ENCODE results near the gene SCN2A.

The SCN2A gene

GRCh38 chr2:165408186-165408585, 169.0 kb downstream of the SCN2A start:
- Histone ChIP-seq H3K4me2 (ENCODE audit: low read length) (no peak overlapping the region), H2AFZ (ENCODE audit: low read length) (no peak overlapping the region), H3K9me2 (ENCODE audit: low read depth, low read length) (no peaks in the 10 kb centered on the region), H3K9ac (ENCODE audit: low read length) (no peak overlapping the region), H3K27ac (ENCODE audit: low read depth, low read length, poor library complexity, severe bottlenecking) (no peak overlapping the region), H3K36me3 (ENCODE audit: insufficient read depth, low read length) (no peaks in the 10 kb centered on the region), H3K27me3 (ENCODE audit: insufficient read depth, low read length) (no peaks in the 10 kb centered on the region), H3K4me1 (ENCODE audit: insufficient read depth, low read length, severe bottlenecking) (no peaks in the 10 kb centered on the region), H3K4me3 (ENCODE audit: low read depth, low read length, poor library complexity, severe bottlenecking) (no peak overlapping the region), H4K20me1 (ENCODE audit: insufficient read depth, low read length) (no peaks in the 10 kb centered on the region), H3K9me3 (ENCODE audit: low read length) (no peaks in the 10 kb centered on the region), H3K79me2 (ENCODE audit: insufficient read depth, low read length) (no peaks in the 10 kb centered on the region), H3F3A (ENCODE audit: insufficient read depth, low read length) (no peaks in the 10 kb centered on the region)
- no peak for TF ChIP-seq CTCF (IDR thresholded peaks at IDR 0.05; ENCODE audit: low read length)
- TF ChIP-seq EZH2 (IDR thresholded peaks at IDR 0.05; ENCODE audit: borderline replicate concordance, low read length), result no peak

GRCh38 chr2:165410276-165410675, 171.1 kb downstream of the SCN2A start:
- Histone ChIP-seq H3K27ac (ENCODE audit: low read depth, low read length, poor library complexity, severe bottlenecking) (no peak overlapping the region), H3K9me3 (ENCODE audit: low read length) (no peaks in the 10 kb centered on the region), H2AFZ (ENCODE audit: low read length) (no peak overlapping the region), H3K4me3 (ENCODE audit: low read depth, low read length, poor library complexity, severe bottlenecking) (no peak overlapping the region), H3K9me2 (ENCODE audit: low read depth, low read length) (no peaks in the 10 kb centered on the region), H3K79me2 (ENCODE audit: insufficient read depth, low read length) (no peaks in the 10 kb centered on the region), H4K20me1 (ENCODE audit: insufficient read depth, low read length) (no peaks in the 10 kb centered on the region), H3K36me3 (ENCODE audit: insufficient read depth, low read length) (no peaks in the 10 kb centered on the region), H3K4me2 (ENCODE audit: low read length) (no peak overlapping the region), H3K4me1 (ENCODE audit: insufficient read depth, low read length, severe bottlenecking) (no peaks in the 10 kb centered on the region), H3K27me3 (ENCODE audit: insufficient read depth, low read length) (no peaks in the 10 kb centered on the region), H3F3A (ENCODE audit: insufficient read depth, low read length) (no peaks in the 10 kb centered on the region), H3K9ac (ENCODE audit: low read length) (no peak overlapping the region)
- TF ChIP-seq CTCF (IDR thresholded peaks at IDR 0.05; ENCODE audit: low read length) (no peak), EZH2 (IDR thresholded peaks at IDR 0.05; ENCODE audit: borderline replicate concordance, low read length) (no peak)

- Histone ChIP-seq H3K36me3 (ENCODE audit: insufficient read depth, low read length) (no peaks in the 10 kb centered on the region), H3K79me2 (ENCODE audit: insufficient read depth, low read length) (no peaks in the 10 kb centered on the region), H3K4me3 (ENCODE audit: low read depth, low read length, poor library complexity, severe bottlenecking) (no peak overlapping the region), H3F3A (ENCODE audit: insufficient read depth, low read length) (no peaks in the 10 kb centered on the region), H3K9me3 (ENCODE audit: low read length) (no peaks in the 10 kb centered on the region), H2AFZ (ENCODE audit: low read length) (no peak overlapping the region), H3K9me2 (ENCODE audit: low read depth, low read length) (no peaks in the 10 kb centered on the region), H3K4me1 (ENCODE audit: insufficient read depth, low read length, severe bottlenecking) (no peaks in the 10 kb centered on the region), H3K9ac (ENCODE audit: low read length) (no peak overlapping the region), H4K20me1 (ENCODE audit: insufficient read depth, low read length) (no peaks in the 10 kb centered on the region), H3K27me3 (ENCODE audit: insufficient read depth, low read length) (no peaks in the 10 kb centered on the region), H3K27ac (ENCODE audit: low read depth, low read length, poor library complexity, severe bottlenecking) (no peak overlapping the region), H3K4me2 (ENCODE audit: low read length) (no peak overlapping the region)
- no peak for TF ChIP-seq EZH2 (IDR thresholded peaks at IDR 0.05; ENCODE audit: borderline replicate concordance, low read length)
- TF ChIP-seq CTCF (IDR thresholded peaks at IDR 0.05; ENCODE audit: low read length), result no peak
Measured at GRCh38 chr2:165414187-165414586, 175.0 kb downstream of the SCN2A start.

All from OCI-LY1 (cell line).